DND-41 (cell line): ENCODE data around the gene SCN9A.

Source experiments
- ATAC-seq: fragments of 200-7000 bp; cut with Tn5 transposase; 3 replicates; pipeline ENCODE4 v1.9.1; 2021; ENCODE audit warnings: low read depth; ENCODE audit not compliant: insufficient read depth
- DNase-seq: peaks from one replicate; pipeline ENCODE4 v3.0.0-alpha.2; 2020
- H2AFZ ChIP-seq: 2 replicates; pipeline ENCODE4 v1.6.0; 2012; ENCODE audit warnings: low read depth, low read length
- H3K27ac ChIP-seq: 2 replicates; pipeline ENCODE4 v1.5.1; 2012; ENCODE audit warnings: low read length, inconsistent platforms
- H3K27me3 ChIP-seq: fragments of 200-600 bp; sonication (generic); 2 replicates; pipeline ENCODE4 v1.6.0; 2012; ENCODE audit warnings: low read length, mild to moderate bottlenecking, inconsistent platforms; ENCODE audit not compliant: insufficient read depth, poor library complexity
- H3K36me3 ChIP-seq: 2 replicates; pipeline ENCODE4 v1.5.1; 2012; ENCODE audit warnings: low read length, inconsistent platforms; ENCODE audit not compliant: insufficient read depth
- H3K4me1 ChIP-seq: 2 replicates; pipeline ENCODE4 v1.5.1; 2012; ENCODE audit warnings: mild to moderate bottlenecking, low read length; ENCODE audit not compliant: insufficient read depth
- H3K4me2 ChIP-seq: 2 replicates; pipeline ENCODE4 v1.6.0; 2012; ENCODE audit warnings: mild to moderate bottlenecking, moderate library complexity, low read length, inconsistent platforms; ENCODE audit not compliant: insufficient read depth
- H3K4me3 ChIP-seq, 2 experiments: fragments of 200-600 bp in 1 of 2; shearing (Covaris generic) in 1 of 2; 2 replicates each; pipeline ENCODE4 v1.5.1; 2012 to 2016; ENCODE audit warnings: inconsistent platforms in 2 of 2, low read length in 2 of 2, mild to moderate bottlenecking in 2 of 2, low read depth in 1 of 2, moderate library complexity in 1 of 2
- H3K79me2 ChIP-seq: 2 replicates; pipeline ENCODE4 v1.6.0; 2012; ENCODE audit warnings: low read length, inconsistent platforms; ENCODE audit not compliant: insufficient read depth
- H3K9ac ChIP-seq: 2 replicates; pipeline ENCODE4 v1.6.0; 2012; ENCODE audit warnings: low read depth, mild to moderate bottlenecking, inconsistent platforms, low read length, moderate library complexity
- H3K9me3 ChIP-seq: 2 replicates; pipeline ENCODE4 v1.5.1; 2012; ENCODE audit warnings: low read length, moderate library complexity, mild to moderate bottlenecking, inconsistent platforms; ENCODE audit not compliant: insufficient read depth, severe bottlenecking
- H4K20me1 ChIP-seq: 2 replicates; pipeline ENCODE4 v1.6.0; 2012; ENCODE audit warnings: low read length; ENCODE audit not compliant: insufficient read depth
- CTCF ChIP-seq: IDR thresholded peaks from 2 replicates; pipeline ENCODE4 v1.5.1; 2012; ENCODE audit warnings: borderline replicate concordance, low read length, moderate library complexity, mild to moderate bottlenecking; ENCODE audit not compliant: poor library complexity, severe bottlenecking; ENCODE audit errors: extremely low read depth
- EZH2 ChIP-seq: IDR thresholded peaks from 3 replicates; pipeline ENCODE4 v1.6.1; 2012; ENCODE audit warnings: borderline replicate concordance, low read depth, mild to moderate bottlenecking, moderate library complexity, low read length, inconsistent platforms; ENCODE audit not compliant: severe bottlenecking

SCN9A gene

DNA sequence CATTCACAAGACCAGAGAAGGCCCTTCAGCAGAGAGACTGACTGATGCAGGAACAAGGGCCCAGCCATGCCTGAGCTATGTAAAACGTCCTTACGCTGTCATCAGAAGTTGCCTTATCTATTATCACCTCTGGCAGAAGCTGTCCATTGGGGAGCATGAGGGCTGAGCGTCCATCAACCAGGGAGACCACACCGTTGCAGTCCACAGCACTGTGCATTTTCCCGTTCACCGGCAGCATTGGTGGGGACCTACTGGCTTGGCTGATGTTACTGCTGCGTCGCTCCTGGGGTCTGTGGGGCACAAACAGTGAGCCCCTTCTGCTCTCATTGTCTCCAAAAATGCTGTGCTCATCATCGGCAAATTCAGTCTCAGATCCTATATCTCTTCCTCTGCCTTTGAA is 91.4 kb downstream of the SCN9A start:
- TF ChIP-seq EZH2: no peak
- no peak for TF ChIP-seq CTCF
- H3K4me3 ChIP-seq: no peak overlapping the region
- no peaks in the 10 kb centered on the region for H4K20me1 ChIP-seq
- no peak overlapping the region for H2AFZ ChIP-seq
- DNase-seq: no peak
- H3K36me3 ChIP-seq: no peaks in the 10 kb centered on the region
- no peaks in the 10 kb centered on the region for H3K27me3 ChIP-seq
- H3K79me2 ChIP-seq: no peaks in the 10 kb centered on the region
- H3K4me2 ChIP-seq: no peak overlapping the region
- H3K9ac ChIP-seq: no peak overlapping the region
- no peak overlapping the region for H3K27ac ChIP-seq
- H3K9me3 ChIP-seq: no peaks in the 10 kb centered on the region
- no peak for ATAC-seq
- no peaks in the 10 kb centered on the region for H3K4me1 ChIP-seq

DNA sequence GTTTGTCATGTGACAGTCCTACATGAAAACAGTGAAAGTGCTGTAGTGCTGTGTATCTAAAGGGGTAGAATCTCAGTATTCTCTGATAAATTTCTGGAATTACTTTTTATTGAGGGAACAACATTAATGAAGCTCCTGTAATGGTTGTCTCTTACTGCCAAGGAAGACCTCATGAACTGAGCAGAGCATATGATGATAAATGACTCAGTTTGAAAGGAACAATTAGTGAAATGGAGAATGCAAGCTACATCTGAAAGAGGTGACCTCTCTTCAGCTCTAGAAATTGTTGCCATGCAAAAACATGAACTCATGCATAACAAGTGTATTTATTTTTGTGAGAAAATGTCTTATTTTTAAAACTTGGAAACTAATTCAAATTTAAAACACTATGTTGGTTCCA is 93.6 kb downstream of the SCN9A start:
- no peak overlapping the region for H3K9ac ChIP-seq
- no peaks in the 10 kb centered on the region for H3K27me3 ChIP-seq
- no peak overlapping the region for H3K4me3 ChIP-seq
- no peaks in the 10 kb centered on the region for H3K9me3 ChIP-seq
- no peak overlapping the region for H2AFZ ChIP-seq
- no peaks in the 10 kb centered on the region for H3K36me3 ChIP-seq
- no peak overlapping the region for H3K4me2 ChIP-seq
- no peaks in the 10 kb centered on the region for H3K79me2 ChIP-seq
- DNase-seq: no peak
- H4K20me1 ChIP-seq: no peaks in the 10 kb centered on the region
- no peaks in the 10 kb centered on the region for H3K4me1 ChIP-seq
- no peak overlapping the region for H3K27ac ChIP-seq
- TF ChIP-seq EZH2 (no peak), CTCF (no peak)
- no peak for ATAC-seq

- no peaks in the 10 kb centered on the region for H4K20me1 ChIP-seq
- H3K4me1 ChIP-seq: no peaks in the 10 kb centered on the region
- ATAC-seq: no peak
- no peaks in the 10 kb centered on the region for H3K9me3 ChIP-seq
- no peaks in the 10 kb centered on the region for H3K79me2 ChIP-seq
- TF ChIP-seq CTCF (no peak), EZH2 (no peak)
- H3K36me3 ChIP-seq: no peaks in the 10 kb centered on the region
- no peak overlapping the region for H3K4me2 ChIP-seq
- no peak overlapping the region for H3K9ac ChIP-seq
- H3K27me3 ChIP-seq: no peaks in the 10 kb centered on the region
- DNase-seq: no peak
- H3K4me3 ChIP-seq: no peak overlapping the region
- no peak overlapping the region for H3K27ac ChIP-seq
- no peak overlapping the region for H2AFZ ChIP-seq
These were observed 96.9 kb downstream of the SCN9A start for GRCh38 chr2:166278856-166279255.

GRCh38 chr2:166270376-166270775 is 105.4 kb downstream of the SCN9A start:
- Histone ChIP-seq H3K4me1 (no peaks in the 10 kb centered on the region), H3K4me3 (no peak overlapping the region), H3K79me2 (no peaks in the 10 kb centered on the region), H3K36me3 (no peaks in the 10 kb centered on the region), H3K4me2 (no peak overlapping the region), H4K20me1 (no peaks in the 10 kb centered on the region), H3K9ac (no peak overlapping the region), H3K27me3 (no peaks in the 10 kb centered on the region), H3K27ac (no peak overlapping the region), H3K9me3 (no peaks in the 10 kb centered on the region), H2AFZ (no peak overlapping the region)
- ATAC-seq (no peak), DNase-seq (no peak)
- TF ChIP-seq CTCF (no peak), EZH2 (no peak)
